LNCAP (cell line): ENCODE results near the gene CDK5RAP2.

Experiments
- CTCF ChIP-seq: fragments of 450-650 bp; IDR thresholded peaks from 2 replicates; pipeline ENCODE4 v1.5.1; 2017; ENCODE audit warnings: mild to moderate bottlenecking

The CDK5RAP2 gene

DNA sequence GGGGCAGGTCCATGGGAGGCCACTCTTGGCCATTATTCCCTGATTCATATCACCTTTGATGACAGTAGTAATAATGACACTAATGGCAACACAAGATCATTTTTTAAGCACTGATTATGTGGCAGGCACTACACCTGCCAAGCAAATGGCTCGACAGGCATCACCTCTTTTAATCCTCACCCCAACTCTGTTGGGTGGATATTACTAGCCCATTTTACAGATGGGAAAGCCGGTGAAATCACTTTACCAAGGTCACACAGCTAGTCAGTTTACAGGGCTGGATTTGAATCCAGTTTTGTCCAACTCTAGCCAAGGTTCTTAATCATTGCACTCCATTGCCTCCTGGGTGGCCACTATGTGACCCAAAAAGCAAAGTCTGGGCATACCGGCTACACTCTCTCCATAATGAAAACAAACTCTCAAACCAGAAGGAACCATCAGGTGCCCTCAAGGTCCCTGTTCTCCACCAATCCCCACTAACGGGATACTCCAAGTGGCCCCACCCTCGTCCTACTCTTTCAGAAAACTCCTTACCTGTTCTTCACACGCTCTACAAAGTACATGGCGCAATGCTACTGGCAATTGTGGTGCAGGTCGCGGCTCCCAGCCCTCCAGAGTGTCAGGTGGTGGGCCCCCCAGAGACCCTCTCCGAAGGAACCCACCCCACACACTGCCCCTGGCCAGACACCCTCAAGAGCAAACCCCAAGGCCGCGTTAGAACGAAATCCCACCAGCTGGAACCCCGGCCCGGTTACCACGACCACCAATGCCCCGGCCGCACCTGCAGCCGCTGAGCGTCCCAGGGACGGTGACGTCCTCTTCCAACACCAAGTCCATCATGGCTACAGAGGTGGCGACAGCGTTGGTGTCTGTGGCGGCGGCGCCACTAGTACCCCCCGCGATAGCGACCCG lies 572 bp downstream of the CDK5RAP2 start:
- no peak for TF ChIP-seq CTCF

DNA sequence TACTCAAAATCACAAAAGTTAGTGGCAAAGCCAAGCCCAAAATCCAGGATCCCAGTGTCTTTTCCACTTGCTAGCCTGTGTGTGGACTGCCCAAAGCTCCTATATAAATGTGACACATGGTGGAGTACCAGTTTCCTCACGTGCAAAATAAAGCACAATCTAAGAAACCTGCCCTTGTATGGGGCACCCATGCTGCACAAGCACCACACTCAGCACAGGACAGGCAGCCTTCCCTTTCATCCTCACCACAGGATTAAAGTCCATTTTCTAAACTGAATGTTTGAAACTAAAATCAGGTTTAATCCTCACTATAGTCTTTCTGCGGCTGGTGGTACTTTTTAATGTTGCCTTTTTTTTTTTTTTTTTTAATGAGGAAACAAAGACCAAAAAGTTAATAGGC lies 5.5 kb downstream of the CDK5RAP2 start:
- TF ChIP-seq CTCF = no peak

GRCh38 chr9:120572472-120572871 lies 7.5 kb downstream of the CDK5RAP2 start:
- no peak for TF ChIP-seq CTCF

DNA sequence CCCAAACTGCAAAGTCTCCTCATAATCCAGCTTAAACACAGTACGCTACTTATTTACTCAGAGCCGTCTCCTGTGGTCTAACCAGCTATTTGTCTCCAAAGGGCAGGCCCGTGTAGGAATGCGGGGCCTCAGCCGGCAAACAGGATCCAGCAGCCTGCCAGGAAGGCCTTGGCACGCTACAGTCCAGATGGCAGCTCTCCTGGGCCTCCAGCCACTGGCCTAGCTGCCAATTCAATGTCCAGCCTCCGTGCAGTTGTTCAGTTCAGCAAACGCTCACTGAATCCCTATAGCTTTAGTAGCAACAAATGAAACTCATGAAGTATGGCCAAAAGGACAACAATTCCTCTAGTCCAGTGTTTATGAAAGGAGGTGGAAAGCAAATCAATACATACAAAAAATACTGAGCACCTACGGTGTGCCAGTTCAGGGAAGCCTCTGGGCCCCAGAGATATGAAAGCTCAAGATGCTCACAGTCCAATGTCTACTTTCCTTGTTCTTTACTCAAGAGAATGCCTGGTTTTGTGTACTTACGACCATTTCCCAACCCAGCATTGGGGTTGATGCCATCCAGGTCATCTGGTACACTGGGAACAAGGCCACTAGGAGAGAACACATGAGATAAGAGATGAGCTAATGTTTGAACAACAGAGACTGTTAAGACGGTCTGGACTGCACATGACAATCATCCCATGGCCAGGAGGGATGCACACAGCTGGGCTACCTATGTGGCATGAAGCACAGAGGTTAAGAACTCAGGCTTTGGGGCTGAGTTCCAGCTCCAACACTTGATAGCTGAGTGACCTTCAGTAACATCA lies 8.3 kb downstream of the CDK5RAP2 start:
- no peak for TF ChIP-seq CTCF

DNA sequence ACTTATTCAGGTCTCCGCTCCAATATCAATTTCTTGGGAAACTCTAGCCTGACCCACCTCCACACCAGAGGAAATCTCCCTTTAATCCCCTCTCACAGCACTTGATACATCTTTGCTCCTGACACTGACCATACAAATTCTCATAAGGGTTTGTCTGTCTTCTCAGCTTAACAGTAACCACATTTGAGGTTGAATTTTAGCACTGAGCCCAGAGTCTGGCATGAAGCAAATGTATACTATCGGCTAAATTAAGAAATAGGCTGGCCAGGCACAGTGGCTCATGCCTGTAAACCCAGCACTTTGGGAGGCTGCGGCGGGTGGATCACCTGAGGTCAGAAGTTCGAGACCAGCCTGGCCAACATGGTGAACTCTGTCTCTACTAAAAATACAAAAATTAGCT lies 9.7 kb downstream of the CDK5RAP2 start:
- TF ChIP-seq CTCF = no peak

GRCh38 chr9:120569556-120569955 lies 10.4 kb downstream of the CDK5RAP2 start:
- TF ChIP-seq CTCF = no peak

- no peak for TF ChIP-seq CTCF
Observed at GRCh38 chr9:120568816-120569215, 11.2 kb downstream of the CDK5RAP2 start.
